GM12892 (cell line): ENCODE measurements around the gene H2BK1.

Experiments
- DNase-seq: peaks from one replicate; pipeline ENCODE4 v3.0.0; 2011; ENCODE audit not compliant: insufficient read length
- FAIRE-seq: peaks from 2 replicates; lab custom pipeline; 2011; peaks lifted over from hg19 to GRCh38; lab: Jason Lieb, UNC
- POLR2A ChIP-seq: IDR thresholded peaks from 2 replicates; pipeline ENCODE4 v1.6.1; 2011; ENCODE audit warnings: low read depth, low read length, control low read depth
- POLR2AphosphoS5 ChIP-seq: IDR thresholded peaks from 2 replicates; pipeline ENCODE4 v1.6.1; 2011; ENCODE audit warnings: low read depth, low read length, control low read depth
- TAF1 ChIP-seq: IDR thresholded peaks from 2 replicates; pipeline ENCODE4 v1.6.1; 2011; ENCODE audit warnings: low read depth, mild to moderate bottlenecking, control low read depth, low read length, borderline replicate concordance

The H2BK1 gene

GRCh38 chr7:151226875-151227782, 16.8 kb upstream of the H2BK1 start, which contains the start of gene ABCF2:
Gene ABCF2, minus strand, starts transcription at chr7:151227205. Its CDS starts 747 bp downstream, at chr7:151226458.
- FAIRE-seq (peak; percentile 91), DNase-seq (peak; percentile 99)
- TF ChIP-seq POLR2AphosphoS5 = 0 out of 2 replicates have a peak, but pooled peaks have one; percentile 54
- no peak for TF ChIP-seq TAF1
- peak; percentile 83 for TF ChIP-seq POLR2A

GRCh38 chr7:151226560-151226874, 16.2 kb upstream of the H2BK1 start:
- no peak for FAIRE-seq
- DNase-seq = no peak
- TF ChIP-seq TAF1 (no peak), POLR2A (no peak), POLR2AphosphoS5 (no peak)

- DNase-seq (no peak), FAIRE-seq (no peak)
- TF ChIP-seq TAF1 = no peak
- no peak for TF ChIP-seq POLR2A
- no peak; the same call in 1 of the 2 replicates for TF ChIP-seq POLR2AphosphoS5
These were observed 15.7 kb upstream of the H2BK1 start for GRCh38 chr7:151225948-151226510.

GRCh38 chr7:151223728-151224127, 13.4 kb upstream of the H2BK1 start:
- TF ChIP-seq POLR2A (no peak), TAF1 (no peak), POLR2AphosphoS5 (no peak)
- no peak for FAIRE-seq
- DNase-seq = no peak

- no peak for DNase-seq
- TF ChIP-seq POLR2AphosphoS5 = no peak
- TF ChIP-seq TAF1 = no peak
- no peak for TF ChIP-seq POLR2A
- no peak for FAIRE-seq
These were observed 7.9 kb upstream of the H2BK1 start for GRCh38 chr7:151218170-151218569.

- TF ChIP-seq TAF1 (no peak), POLR2A (no peak), POLR2AphosphoS5 (no peak)
- FAIRE-seq (no peak), DNase-seq (no peak)
These were observed 5.1 kb upstream of the H2BK1 start for GRCh38 chr7:151215396-151215795.

- TF ChIP-seq TAF1 (no peak), POLR2AphosphoS5 (no peak), POLR2A (no peak; the same call in 1 of the 2 replicates)
- no peak for DNase-seq
- FAIRE-seq = no peak
These were observed 3.5 kb upstream of the H2BK1 start for GRCh38 chr7:151213826-151214225.

- TF ChIP-seq TAF1 = no peak
- TF ChIP-seq POLR2AphosphoS5 = no peak
- no peak for TF ChIP-seq POLR2A
- DNase-seq = no peak
- FAIRE-seq = no peak
These were observed 2.3 kb upstream of the H2BK1 start for GRCh38 chr7:151212626-151213025.

GRCh38 chr7:151211155-151211772, 976 bp upstream of the H2BK1 start:
- DNase-seq = no peak
- TF ChIP-seq POLR2A (no peak), TAF1 (no peak), POLR2AphosphoS5 (no peak)
- FAIRE-seq = no peak

- FAIRE-seq (no peak), DNase-seq (no peak)
- TF ChIP-seq TAF1 = no peak
- TF ChIP-seq POLR2AphosphoS5 = no peak
- no peak for TF ChIP-seq POLR2A
These were observed 700 bp downstream of the H2BK1 start for GRCh38 chr7:151209588-151209987.

GRCh38 chr7:151208253-151208862, 1.9 kb downstream of the H2BK1 start:
- no peak for TF ChIP-seq POLR2A
- TF ChIP-seq POLR2AphosphoS5 = no peak
- TF ChIP-seq TAF1 = no peak
- DNase-seq = no peak
- FAIRE-seq = no peak

GRCh38 chr7:151207804-151208203, 2.5 kb downstream of the H2BK1 start:
- DNase-seq (no peak), FAIRE-seq (no peak)
- TF ChIP-seq POLR2A (no peak), TAF1 (no peak), POLR2AphosphoS5 (no peak)
